ENCODE results near the gene INPP5A.

Gene INPP5A

DNA sequence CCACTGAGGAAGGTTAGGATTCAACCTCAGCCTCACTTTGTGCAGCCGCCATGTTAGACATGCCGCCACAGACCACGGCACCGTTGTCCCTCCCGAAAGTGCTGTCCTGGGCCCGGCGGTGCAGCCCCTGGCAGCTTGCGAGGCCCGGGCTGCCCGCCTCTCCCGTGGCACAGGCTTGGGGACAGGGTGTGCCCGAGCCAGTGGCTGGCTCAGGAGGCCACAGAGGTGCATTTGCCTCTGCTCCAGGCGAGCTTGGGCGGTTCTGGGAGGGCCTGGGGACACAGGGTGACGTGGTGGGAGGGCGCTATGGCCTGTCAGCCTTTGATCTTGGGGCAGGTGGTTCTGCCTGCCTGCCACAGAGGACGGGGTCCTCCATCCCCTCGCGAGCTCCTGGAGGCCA is 207.3 kb downstream of the INPP5A start:
- TF ChIP-seq, protein P1, sequence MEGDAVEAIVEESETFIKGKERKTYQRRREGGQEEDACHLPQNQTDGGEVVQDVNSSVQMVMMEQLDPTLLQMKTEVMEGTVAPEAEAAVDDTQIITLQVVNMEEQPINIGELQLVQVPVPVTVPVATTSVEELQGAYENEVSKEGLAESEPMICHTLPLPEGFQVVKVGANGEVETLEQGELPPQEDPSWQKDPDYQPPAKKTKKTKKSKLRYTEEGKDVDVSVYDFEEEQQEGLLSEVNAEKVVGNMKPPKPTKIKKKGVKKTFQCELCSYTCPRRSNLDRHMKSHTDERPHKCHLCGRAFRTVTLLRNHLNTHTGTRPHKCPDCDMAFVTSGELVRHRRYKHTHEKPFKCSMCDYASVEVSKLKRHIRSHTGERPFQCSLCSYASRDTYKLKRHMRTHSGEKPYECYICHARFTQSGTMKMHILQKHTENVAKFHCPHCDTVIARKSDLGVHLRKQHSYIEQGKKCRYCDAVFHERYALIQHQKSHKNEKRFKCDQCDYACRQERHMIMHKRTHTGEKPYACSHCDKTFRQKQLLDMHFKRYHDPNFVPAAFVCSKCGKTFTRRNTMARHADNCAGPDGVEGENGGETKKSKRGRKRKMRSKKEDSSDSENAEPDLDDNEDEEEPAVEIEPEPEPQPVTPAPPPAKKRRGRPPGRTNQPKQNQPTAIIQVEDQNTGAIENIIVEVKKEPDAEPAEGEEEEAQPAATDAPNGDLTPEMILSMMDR (IDR thresholded peaks at IDR 0.05; ENCODE audit: low read depth, low read length), result no peak
- DNase-seq (ENCODE audit: extremely low read depth, low read depth), result no peak

DNA sequence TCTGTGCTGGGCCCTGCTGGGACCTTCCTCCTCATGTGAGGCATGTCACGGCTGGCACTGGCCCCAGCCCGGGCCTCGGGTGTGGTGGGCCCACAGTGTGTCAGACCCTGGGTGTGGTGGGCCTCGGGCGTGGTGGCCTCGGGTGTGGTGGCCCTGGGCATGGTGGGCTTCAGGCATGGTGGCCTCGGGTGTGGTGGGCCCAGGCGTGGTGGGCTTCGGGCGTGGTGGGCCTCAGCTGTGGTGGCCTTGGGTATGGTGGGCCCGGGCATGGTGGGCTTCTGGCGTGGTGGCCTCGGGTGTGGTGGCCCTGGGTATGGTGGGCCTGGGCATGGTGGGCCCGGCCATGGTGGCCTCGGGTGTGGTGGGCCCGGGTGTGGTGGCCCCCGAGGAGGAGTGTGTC is 207.9 kb downstream of the INPP5A start:
- TF ChIP-seq, protein P1 (IDR thresholded peaks at IDR 0.05; ENCODE audit: low read depth, low read length), result no peak
- DNase-seq (ENCODE audit: extremely low read depth, low read depth), result no peak

DNA sequence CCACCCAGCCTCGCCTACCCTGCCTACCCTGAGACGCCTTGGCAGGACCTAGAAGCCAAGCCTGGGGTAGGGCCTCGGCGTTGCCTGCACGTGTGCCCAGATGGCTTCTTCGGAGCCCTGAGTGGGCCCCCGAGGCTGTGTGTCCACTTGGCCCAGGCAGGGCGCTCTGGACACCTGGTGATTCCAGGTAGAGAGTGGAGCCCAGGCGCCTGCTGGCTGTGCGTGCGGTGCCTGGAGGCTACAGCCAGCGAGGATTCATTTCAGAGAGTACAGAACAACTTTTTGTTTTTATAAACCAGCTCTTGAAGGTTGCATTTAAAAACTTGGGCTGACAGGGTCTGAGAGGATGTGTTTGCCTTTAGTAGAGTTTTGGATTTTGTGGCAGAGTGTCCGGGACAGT is 208.4 kb downstream of the INPP5A start:
- no peak for DNase-seq (ENCODE audit: extremely low read depth, low read depth)
- TF ChIP-seq, protein P1 (IDR thresholded peaks at IDR 0.05; ENCODE audit: low read depth, low read length), result no peak

DNA sequence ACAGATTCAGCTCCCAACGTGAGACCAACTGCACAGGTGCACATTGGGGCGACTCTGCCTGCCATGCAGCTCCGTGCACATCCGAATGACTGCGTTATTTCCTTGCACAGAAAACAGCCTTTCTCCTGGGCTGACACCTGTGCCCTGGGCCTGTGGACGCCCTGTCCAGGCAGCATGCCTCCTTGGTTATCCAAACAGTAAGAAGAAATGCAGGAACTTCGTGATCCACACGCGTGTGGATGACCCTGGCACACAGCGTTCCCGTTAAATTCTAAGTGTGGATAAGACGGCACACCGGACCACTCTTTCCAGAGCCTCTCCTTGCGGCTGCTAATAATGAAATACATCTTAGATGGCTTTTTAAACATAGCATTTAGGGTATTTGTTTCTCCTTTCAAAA is 208.8 kb downstream of the INPP5A start:
- DNase-seq (ENCODE audit: extremely low read depth, low read depth), result no peak
- TF ChIP-seq, protein P1 (IDR thresholded peaks at IDR 0.05; ENCODE audit: low read depth, low read length), result no peak

DNA sequence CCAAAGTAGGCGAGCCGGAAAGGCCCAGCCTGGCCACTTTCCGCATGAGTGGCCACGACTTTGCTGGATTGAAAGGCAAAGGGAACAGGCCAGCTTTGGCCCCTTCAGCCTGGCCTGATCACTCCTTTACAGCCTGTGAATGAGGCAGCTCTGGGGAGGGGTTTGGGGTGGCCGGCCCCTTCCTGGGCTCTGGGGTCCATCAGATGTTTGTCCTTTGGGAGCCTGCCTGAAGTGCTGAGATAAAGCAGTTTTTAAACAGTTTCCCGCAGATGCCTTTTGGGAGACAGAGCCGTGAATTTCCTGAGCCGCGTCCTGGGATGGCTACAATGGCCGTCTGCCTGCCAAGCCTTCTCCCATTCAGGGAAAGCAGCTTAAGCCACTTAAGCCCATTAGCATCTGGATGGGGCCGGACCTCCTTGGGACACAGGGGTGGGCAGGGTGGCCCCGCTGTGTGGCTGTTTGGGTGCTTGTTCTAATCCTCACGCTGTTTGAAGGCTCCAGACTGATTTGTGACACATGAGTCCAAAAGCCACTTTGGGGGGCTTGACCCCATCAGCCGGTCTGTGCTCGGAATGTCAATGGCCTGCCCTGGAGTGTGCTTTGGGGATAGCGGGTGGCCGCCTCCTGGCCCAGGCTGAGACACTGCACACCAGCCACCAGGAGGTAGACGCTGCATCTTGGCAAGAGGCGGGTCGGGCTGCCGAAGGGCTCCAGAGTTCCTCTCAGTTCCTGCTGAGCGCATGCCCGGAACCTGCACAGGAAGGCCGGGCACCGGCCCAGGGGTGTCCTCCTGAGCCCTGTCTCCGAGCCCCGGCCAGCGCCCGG is 209.4 kb downstream of the INPP5A start:
- no peak for DNase-seq (ENCODE audit: extremely low read depth, low read depth)
- TF ChIP-seq, protein P1 (IDR thresholded peaks at IDR 0.05; ENCODE audit: low read depth, low read length), result no peak

DNA sequence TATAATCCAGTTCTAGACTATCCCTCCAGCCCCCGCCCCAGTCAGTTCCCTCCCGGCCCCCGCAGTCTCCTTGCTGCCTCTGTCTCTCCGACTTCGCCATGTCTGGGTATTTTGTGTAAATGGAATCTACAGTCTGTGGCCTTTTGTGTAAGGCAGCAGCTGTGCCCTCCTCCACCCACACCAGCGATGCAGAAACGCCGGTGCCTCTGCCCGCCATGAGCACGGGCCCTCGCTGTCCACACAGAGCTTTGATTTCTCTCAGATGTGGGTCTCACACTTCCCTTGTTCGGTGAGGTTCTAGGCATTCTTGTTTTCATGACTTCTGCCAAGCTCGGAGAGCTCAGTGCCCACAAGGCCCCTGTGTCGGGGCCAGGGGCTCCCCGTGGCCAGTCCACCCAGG is 210.5 kb downstream of the INPP5A start:
- TF ChIP-seq, protein P1 (IDR thresholded peaks at IDR 0.05; ENCODE audit: low read depth, low read length), result no peak
- DNase-seq (ENCODE audit: extremely low read depth, low read depth), result no peak

DNA sequence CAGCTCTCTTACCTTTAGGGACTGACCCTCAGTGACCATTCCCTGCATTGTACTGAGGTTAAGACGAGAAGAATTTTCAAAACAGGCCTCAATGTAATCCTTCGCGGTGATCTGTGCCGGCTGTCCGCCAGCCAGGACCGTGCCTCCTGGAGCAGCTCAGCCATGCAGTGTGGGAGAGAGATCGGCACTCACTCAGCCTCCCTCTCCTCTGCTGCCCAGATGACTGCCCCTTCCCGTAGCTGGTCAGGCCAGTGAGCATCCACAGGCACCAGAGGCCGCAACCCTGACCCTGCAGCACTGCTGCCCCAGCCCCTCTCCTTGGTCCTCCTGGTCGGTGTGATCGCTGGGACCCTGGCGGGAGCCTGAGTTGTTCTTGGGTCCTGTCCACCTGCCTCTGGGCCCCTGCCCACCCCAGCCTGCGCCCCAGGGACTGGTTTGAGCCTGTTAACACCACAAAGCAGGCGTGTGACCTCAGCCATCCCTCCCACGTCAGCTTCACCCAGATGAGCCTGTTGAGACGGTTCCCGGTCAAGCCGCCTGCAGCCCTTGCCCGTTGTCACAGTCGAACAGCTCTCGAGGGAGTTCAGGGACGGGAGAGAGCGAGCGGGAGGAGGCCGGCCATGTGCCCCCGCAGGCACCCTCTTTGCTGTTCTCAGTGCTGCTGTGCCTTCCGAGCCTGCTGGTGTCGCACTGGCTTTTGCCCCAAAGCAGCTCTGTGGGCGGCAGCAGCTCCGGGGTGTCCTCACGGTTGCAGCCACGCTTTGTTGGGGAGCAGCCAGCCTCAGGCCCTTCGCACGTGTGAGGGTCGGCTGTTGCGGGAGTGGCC is 211.2 kb downstream of the INPP5A start:
- DNase-seq (ENCODE audit: extremely low read depth, low read depth), result no peak
- TF ChIP-seq, protein P1 (IDR thresholded peaks at IDR 0.05; ENCODE audit: low read depth, low read length), result no peak

All from AG09319 (cell line).